HepG2 (cell line): ENCODE measurements around the gene JPH2. TPM values are rescaled to one million over a fixed set of nuclear protein-coding genes. Genes with fewer than 3 reads are reported as not detected.

Experiments used
- ATAC-seq: fragments of 200-7000 bp; cut with Tn5 transposase; 3 replicates; pipeline ENCODE4 v1.9.1; 2020; ENCODE audit warnings: mild to moderate bottlenecking, moderate library complexity
- BruUV-seq: library from RNA; stranded (reverse); fragments of 400-500 nt; replicated peaks from 2 replicates; lab custom pipeline; 2021; lab: Mats Ljungman, UMichigan
- CTCF ChIA-PET: fragments of 300-600 bp; formaldehyde crosslinking; extraction: SDS; loops from one replicate; lab custom pipeline; 2021; ENCODE audit warnings: low total read pairs, inconsistent platforms, low intra/inter-chr PET ratio; lab: Yijun Ruan, JAX
- POLR2A ChIA-PET: fragments of 350-600 bp; sonication (Branson Sonifier 250); formaldehyde crosslinking; loops from one replicate; lab custom pipeline; 2020; ENCODE audit warnings: antibody characterized with exemption, inconsistent platforms; lab: Yijun Ruan, JAX
- DNase-seq: peaks from one replicate; pipeline ENCODE4 v3.0.0-alpha.2; 2015; ENCODE audit warnings: low spot score
- FAIRE-seq: peaks from 3 replicates; lab custom pipeline; 2011; peaks lifted over from hg19 to GRCh38; lab: Jason Lieb, UNC
- H2AFZ ChIP-seq: one replicate; pipeline ENCODE4 v1.6.1; 2011; ENCODE audit warnings: low read length, inconsistent platforms
- H3K27ac ChIP-seq: fragments of 300-600 bp; 3 replicates; pipeline ENCODE4 v1.8.0; 2011; ENCODE audit warnings: mixed run types, mild to moderate bottlenecking, mixed read lengths, low read length, inconsistent platforms; ENCODE audit not compliant: insufficient read depth; ENCODE audit errors: extremely low read length
- H3K27me3 ChIP-seq, 2 experiments: fragments of 200-600 bp in 1 of 2; 2 replicates in 1 of 2; 3 replicates in 1 of 2; pipeline versions ENCODE4 v1.6.0 to v1.8.0; 2011; ENCODE audit warnings: low read length in 2 of 2, mild to moderate bottlenecking in 2 of 2, moderate library complexity in 2 of 2, inconsistent platforms in 1 of 2; ENCODE audit not compliant: insufficient read depth in 2 of 2, control insufficient read depth in 1 of 2
- H3K36me3 ChIP-seq, 2 experiments: fragments of 200-600 bp in 1 of 2; replicated peaks in 1 of 2; 2 replicates in 1 of 2; 3 replicates in 1 of 2; pipeline versions ENCODE4 v1.5.1 to v1.8.0; 2011; ENCODE audit warnings: low read length in 2 of 2, inconsistent platforms in 1 of 2; ENCODE audit not compliant: insufficient read depth in 2 of 2, control insufficient read depth in 1 of 2
- H3K4me1 ChIP-seq: 2 replicates; pipeline ENCODE4 v1.5.1; 2012; ENCODE audit warnings: low read length, inconsistent platforms; ENCODE audit not compliant: insufficient read depth
- H3K4me2 ChIP-seq: 2 replicates; pipeline ENCODE4 v1.6.0; 2011; ENCODE audit warnings: low read depth, low read length, inconsistent platforms
- H3K4me3 ChIP-seq, 3 experiments: fragments of 200-600 bp in 1 of 3; sonication (generic), shearing (Covaris generic) in 1 of 3; replicated peaks in 1 of 3; 2 replicates each; pipeline ENCODE4 v1.5.1; 2011 to 2016; ENCODE audit warnings: low read length in 3 of 3, inconsistent platforms in 2 of 3, low read depth in 2 of 3, mild to moderate bottlenecking in 2 of 3, control low read depth in 1 of 3, mixed read lengths in 1 of 3; ENCODE audit not compliant: insufficient read depth in 1 of 3
- H3K79me2 ChIP-seq: one replicate; pipeline ENCODE4 v1.6.1; 2011; ENCODE audit warnings: low read length, inconsistent platforms; ENCODE audit not compliant: insufficient read depth
- H3K9ac ChIP-seq: 2 replicates; pipeline ENCODE4 v1.6.0; 2011; ENCODE audit warnings: mild to moderate bottlenecking, low read depth, low read length, inconsistent platforms; ENCODE audit not compliant: insufficient read depth
- H3K9me3 ChIP-seq: 2 replicates; pipeline ENCODE4 v1.5.1; 2012; ENCODE audit warnings: mild to moderate bottlenecking, low read length
- H4K20me1 ChIP-seq: 2 replicates; pipeline ENCODE4 v1.6.0; 2011; ENCODE audit warnings: inconsistent platforms, mild to moderate bottlenecking, low read length, moderate library complexity; ENCODE audit not compliant: insufficient read depth
- MAZ ChIP-seq, 2 experiments: sonication (generic) in 1 of 2; formaldehyde crosslinking in 1 of 2; IDR thresholded peaks; 2 replicates each; pipeline versions ENCODE4 v1.5.0 to v1.6.1; 2012 to 2020; ENCODE audit warnings: low read depth in 2 of 2, mild to moderate bottlenecking in 2 of 2, borderline replicate concordance in 1 of 2, improper control_type of control experiment in 1 of 2, low read length in 1 of 2, missing genetic modification reagents in 1 of 2, moderate library complexity in 1 of 2
- ZBTB40 ChIP-seq, 2 experiments: fragments of 450-650 bp in 1 of 2; sonication (generic) in 1 of 2; formaldehyde crosslinking in 1 of 2; IDR thresholded peaks; 2 replicates each; pipeline versions ENCODE4 v1.6.1 to v1.8.0; 2016 to 2022; ENCODE audit warnings: antibody characterized with exemption in 1 of 2, mild to moderate bottlenecking in 1 of 2, missing genetic modification reagents in 1 of 2
- ZFP37 ChIP-seq: sonication (generic); formaldehyde crosslinking; IDR thresholded peaks from 2 replicates; pipeline ENCODE4 v1.4.0; 2020; ENCODE audit warnings: missing genetic modification reagents, borderline replicate concordance
- WGBS: methylation state at CpG from one replicate; pipeline ENCODE4 v1.1.6; 2017; ENCODE audit warnings: low lambda C conversion rate; 5-methylcytosine and 5-hydroxymethylcytosine counted together
- in situ Hi-C: cut with HindIII; loops from 2 replicates; pipeline ENCODE4 v1.10.0; 2017; ENCODE audit warnings: low pct_unique_long_range_greater_than_20kb; ENCODE audit not compliant: extremely low pct_ligation_motif_present
- intact Hi-C: fragments of 100-400 bp; cut with micrococcal nuclease; formaldehyde crosslinking; loops from one replicate; pipeline ENCODE4 v1.10.0; 2022; ENCODE audit not compliant: unreplicated experiment
- polyA plus RNA-seq, 8 experiments: library from polyadenylated mRNA; depleted of rRNA in 3 of 8; stranded (reverse) in 7 of 8; unstranded in 1 of 8; fragments of >200 nt; fragmentation: Illumina TruSeq in 4 of 8; extraction: Trizol in 4 of 8; gene quantifications; 2 replicates each; pipeline versions ENCODE4 v1.2.1 to v1.2.3, GENCODE V29; 2011 to 2016; ENCODE audit warnings: low read depth in 4 of 8, missing spikeins in 1 of 8, mixed read lengths in 1 of 8; ENCODE audit not compliant: insufficient read depth in 1 of 8
- total RNA-seq, 5 experiments: library from RNA; depleted of rRNA; stranded (reverse); fragments of >200 nt; fragmentation: Illumina TruSeq; extraction: Trizol; gene quantifications; 2 replicates each; pipeline ENCODE4 v1.2.3, GENCODE V29; 2016; ENCODE audit warnings: low read depth in 1 of 5

The JPH2 gene
- total and polyA plus RNA-seq, 2 of the 13 experiments (the other 11 are each of a cell fraction or from before 2014, with no cell fraction given) = 0.42 TPM; not detected in 1

- Histone ChIP-seq H3K4me3 (no peak overlapping the region), H3K9me3 (no peaks in the 10 kb centered on the region), H3K79me2 (no peaks in the 10 kb centered on the region), H3K9ac (no peak overlapping the region), H4K20me1 (no peaks in the 10 kb centered on the region), H3K4me2 (no peak overlapping the region), H3K27me3 (peaks cover 11 to 66% of the 10 kb centered on the region in 2 experiments; a peak in 4 of 5 replicates), H3K36me3 (no peaks in the 10 kb centered on the region), H3K4me1 (0 out of 2 replicates have a peak, but pooled peaks cover 5% of the 10 kb centered on the region), H2AFZ (no peak overlapping the region), H3K27ac (no peak overlapping the region)
- 5% methylated on average over 9 of the region's 9 CpGs for WGBS
- no peak for TF ChIP-seq ZFP37 (CRISPR knock-in tag)
- 0 out of 2 replicates have a peak, but pooled peaks have one; percentile 27 for TF ChIP-seq MAZ (IDR thresholded peaks at IDR 0.05; ENCODE audit: borderline replicate concordance, low read depth, low read length)
- TF ChIP-seq MAZ (CRISPR knock-in tag; IDR thresholded peaks at IDR 0.05; ENCODE audit: low read depth) = no peak
- TF ChIP-seq ZBTB40 (IDR thresholded peaks at IDR 0.05) = no peak
- peak; percentile 27; the same call in 1 of the 2 replicates for TF ChIP-seq ZBTB40 (CRISPR knock-in tag; IDR thresholded peaks at IDR 0.05)
- in situ Hi-C loops = no loop called here
- DNase-seq (no peak), FAIRE-seq (no peak), ATAC-seq (no peak)
- POLR2A ChIA-PET = no interaction called here
- CTCF ChIA-PET = no interaction called here
- no TSS peak for BruUV-seq
- intact Hi-C loops = no loop called here
Observed at GRCh38 chr20:44180814-44181213, 6.2 kb downstream of the JPH2 start.
